NT2/D1 (cell line): ENCODE results near the gene ATF7IP2.

Experiments used
- SUZ12 ChIP-seq: IDR thresholded peaks from 2 replicates; pipeline ENCODE4 v1.6.1; 2011; ENCODE audit not compliant: insufficient read length, insufficient read depth; ENCODE audit errors: extremely low read depth
- YY1 ChIP-seq: IDR thresholded peaks from 2 replicates; pipeline ENCODE4 v1.6.1; 2011; ENCODE audit not compliant: insufficient read length, insufficient read depth

DNA sequence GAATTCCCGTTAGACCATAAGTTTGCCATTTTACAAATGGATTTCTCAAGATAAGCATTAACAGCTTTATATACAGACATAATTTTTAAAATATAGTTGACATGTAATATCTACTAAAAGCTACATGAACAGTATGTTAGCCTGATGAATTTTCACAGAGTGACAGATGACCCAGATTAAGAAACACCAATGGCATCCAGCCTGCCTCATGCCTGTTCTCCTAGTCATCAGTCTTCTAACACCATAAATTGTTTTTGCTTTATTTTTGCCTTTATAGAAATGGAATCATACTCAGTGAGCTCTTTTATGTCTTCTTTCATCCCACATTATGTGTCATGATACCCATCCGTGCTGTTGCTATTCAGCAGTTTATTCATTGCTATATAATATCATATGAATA is 80.0 kb downstream of the ATF7IP2 start:
- no peak for TF ChIP-seq SUZ12
- TF ChIP-seq YY1, result no peak
